Kidney epithelial cell (primary cell): Measurements from ENCODE around the gene ANKRD35. TPM values are rescaled to one million over a fixed set of nuclear protein-coding genes. Genes with fewer than 3 reads are reported as not detected.
A peak's percentile ranks its signal among the peaks of the same experiment; 100 is the strongest.
"Not testable (repeated sequence)": the region's sequence is repeated elsewhere in the genome, so short reads cannot be mapped to it uniquely, and the experiment has no call there.

Experiments
- DNase-seq: peaks from one replicate; pipeline ENCODE4 v3.0.0-alpha.2; 2010; ENCODE audit warnings: low read depth
- H3K27me3 ChIP-seq: 2 replicates; pipeline ENCODE4 v1.6.0; 2011; ENCODE audit warnings: low read length; ENCODE audit not compliant: control insufficient read depth, insufficient read depth
- H3K36me3 ChIP-seq: 2 replicates; pipeline ENCODE4 v1.5.1; 2011; ENCODE audit warnings: low read length; ENCODE audit not compliant: control insufficient read depth, insufficient read depth
- H3K4me3 ChIP-seq: 2 replicates; pipeline ENCODE4 v1.5.1; 2011; ENCODE audit warnings: low read depth, mild to moderate bottlenecking, control low read depth, low read length
- CTCF ChIP-seq: IDR thresholded peaks from 2 replicates; pipeline ENCODE4 v1.5.1; 2011; ENCODE audit warnings: mild to moderate bottlenecking, moderate library complexity, low read length, control low read depth, inconsistent platforms; ENCODE audit not compliant: insufficient read depth, poor library complexity, severe bottlenecking
- total RNA-seq: library from RNA; depleted of rRNA; stranded (reverse); fragments of >200 nt; gene quantifications from 2 replicates; pipeline ENCODE4 v1.2.3, GENCODE V29; 2015

Gene ANKRD35
- total RNA-seq, 1 donor from 2014 or later, result not detected

- H3K4me3 ChIP-seq, result no peak overlapping the region
- no peaks in the 10 kb centered on the region for H3K27me3 ChIP-seq
- TF ChIP-seq CTCF, result no peak
- H3K36me3 ChIP-seq, result peaks cover 1% of the 10 kb centered on the region
- DNase-seq, result no peak
Measured at GRCh38 chr1:145826030-145826429, 59.6 kb downstream of the ANKRD35 start.

GRCh38 chr1:145824499-145824842, 61.2 kb downstream of the ANKRD35 start:
- H3K36me3 ChIP-seq, result peaks cover 1% of the 10 kb centered on the region
- TF ChIP-seq CTCF, result no peak
- no peaks in the 10 kb centered on the region for H3K27me3 ChIP-seq
- peak overlapping the region; percentile 96 for H3K4me3 ChIP-seq
- no peak for DNase-seq

DNA sequence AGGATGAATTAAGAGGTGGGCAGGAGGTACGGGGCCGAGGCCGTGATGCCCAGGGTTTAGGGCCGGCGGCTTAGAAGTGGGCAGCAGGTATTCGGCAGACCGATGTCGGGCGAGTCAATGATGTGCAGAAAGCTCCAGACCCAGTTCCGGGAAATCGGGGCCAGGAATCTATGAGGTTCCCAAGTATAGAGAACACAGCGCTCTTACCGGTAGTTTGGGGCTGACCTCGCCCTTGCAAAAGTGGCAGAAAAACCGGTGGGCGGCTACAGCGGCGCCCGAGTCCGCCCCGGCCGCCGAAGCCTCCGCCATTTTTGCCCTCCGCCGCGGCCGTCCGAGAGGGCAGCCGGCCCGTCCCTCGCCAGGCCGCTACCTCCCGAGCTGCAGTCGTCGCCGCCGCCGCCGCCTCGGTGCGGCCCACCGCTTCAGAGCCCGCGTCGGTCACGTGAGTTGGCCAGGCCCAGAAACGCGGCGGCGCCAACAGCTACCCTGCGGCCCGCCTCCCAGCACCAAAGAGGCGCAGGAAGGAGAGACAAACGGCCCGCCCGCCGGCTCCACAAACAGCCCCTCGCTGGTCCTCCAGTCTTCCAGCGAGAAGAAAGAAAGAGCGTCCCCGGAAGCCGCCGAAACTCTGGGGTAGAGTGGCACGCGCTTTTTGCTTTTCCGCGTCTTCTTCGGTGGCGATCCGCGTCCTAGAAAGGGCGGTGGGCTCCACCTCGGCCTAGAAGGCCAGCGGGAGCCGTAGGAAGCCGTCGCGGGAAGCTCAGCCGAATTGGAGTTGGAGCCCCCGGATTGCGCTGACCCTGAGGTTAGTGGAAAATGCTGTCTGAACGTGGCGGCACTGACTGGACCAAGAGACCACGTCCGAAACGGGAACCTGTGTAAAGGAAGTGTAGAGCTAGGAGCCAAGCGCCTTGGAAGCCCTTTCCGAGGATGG, 61.8 kb downstream of the ANKRD35 start, which contains the start of the genes POLR3C and RNF115:
TSS of gene POLR3C (plus strand) at position 636 of the 934 bp plus-strand sequence. CDS start 1,577 bp downstream, outside the sequence.
TSS of gene RNF115 (minus strand) at position 531 of the 934 bp plus-strand sequence. CDS start at position 309, 222 bp downstream.
- H3K36me3 ChIP-seq, result no peaks in the 10 kb centered on the region
- peak; percentile 52 for DNase-seq
- H3K4me3 ChIP-seq, result peak within 1 kb of the TSS; percentile 96
- TF ChIP-seq CTCF, result no peak
- H3K27me3 ChIP-seq, result no peaks in the 10 kb centered on the region

DNA sequence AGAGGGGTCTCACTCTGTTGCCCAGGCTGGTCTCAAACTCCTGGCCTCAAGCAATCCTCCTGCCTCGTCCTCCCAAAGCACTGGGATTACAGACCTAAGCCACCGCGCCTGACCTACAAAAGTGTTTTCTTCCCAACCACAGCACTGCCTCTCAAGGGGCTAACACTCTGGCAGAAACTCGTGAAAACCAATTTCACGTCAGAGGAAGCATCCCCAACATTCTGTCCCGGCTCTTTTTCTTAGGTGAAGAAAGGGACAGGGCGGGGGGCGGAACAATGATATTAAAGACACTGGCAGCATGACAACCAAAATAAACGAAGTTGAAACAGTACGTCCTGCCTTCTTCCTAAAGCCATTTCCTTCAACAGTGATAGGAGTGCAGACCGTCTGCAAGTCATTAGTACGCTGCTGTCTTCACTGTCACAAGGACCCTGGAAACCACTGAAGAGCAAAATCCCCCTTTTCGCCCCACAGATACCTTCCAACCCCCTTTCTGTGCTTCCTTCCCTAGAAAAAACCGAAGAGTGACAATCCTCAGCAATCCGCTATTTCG, 62.8 kb downstream of the ANKRD35 start:
- DNase-seq, H3K27me3 ChIP-seq, H3K36me3 ChIP-seq: not testable (repeated sequence)
- H3K4me3 ChIP-seq, result peak overlapping the region; percentile 35

- DNase-seq, result peak; percentile 62
- not testable (repeated sequence) for H3K27me3 ChIP-seq, H3K36me3 ChIP-seq, H3K4me3 ChIP-seq
Measured at GRCh38 chr1:145818095-145818494, 67.6 kb downstream of the ANKRD35 start.

Other genes starting within 250 kb of the ANKRD35 start
- gene PDZK1, start 178.5 kb downstream of the ANKRD35 start, total RNA-seq, result 0.62 TPM in 1 of 2 replicates, not detected in the other
- gene CD160, start 166.4 kb downstream of the ANKRD35 start, total RNA-seq, result not detected in 2 replicates
- gene RNF115, start 61.8 kb downstream of the ANKRD35 start, total RNA-seq, result 7.7 and 8.5 TPM in 2 replicates
- gene POLR3C, start 61.7 kb downstream of the ANKRD35 start, total RNA-seq, result 43.4 and 44.2 TPM in 2 replicates
- gene NUDT17, start 40.2 kb downstream of the ANKRD35 start, total RNA-seq, result 1.9 and 2.5 TPM in 2 replicates
- 17.7 and 19.6 TPM in 2 replicates for gene PIAS3, start 26.8 kb downstream of the ANKRD35 start, total RNA-seq
- gene ITGA10, start 24.2 kb upstream of the ANKRD35 start, total RNA-seq, result 0.08 and 0.89 TPM in 2 replicates
- 25.9 and 31.2 TPM in 2 replicates for gene PEX11B, start 32.9 kb upstream of the ANKRD35 start, total RNA-seq
- 159 and 173 TPM in 2 replicates for gene RBM8A, start 41.6 kb upstream of the ANKRD35 start, total RNA-seq
- gene LIX1L, start 72.2 kb upstream of the ANKRD35 start, total RNA-seq, result 23.2 and 28.0 TPM in 2 replicates
- 0.46 TPM in 1 of 2 replicates, not detected in the other for gene ANKRD34A, start 78.7 kb upstream of the ANKRD35 start, total RNA-seq
- gene POLR3GL, start 78.8 kb upstream of the ANKRD35 start, total RNA-seq, result 12.2 and 14.3 TPM in 2 replicates
- 14.7 and 19.0 TPM in 2 replicates for gene TXNIP, start 110.7 kb upstream of the ANKRD35 start, total RNA-seq
- not detected in 2 replicates for gene HJV, start 135.9 kb upstream of the ANKRD35 start, total RNA-seq